ENCODE results near the gene GBP7. TPM values are rescaled to one million over a fixed set of nuclear protein-coding genes. Genes with fewer than 3 reads are reported as not detected.

Gene GBP7
- total RNA-seq, 2 experiments from 2014 or later: not detected

GRCh38 chr1:89142160-89142559 is 33.6 kb downstream of the GBP7 start:
- H3K9me3 ChIP-seq (ENCODE audit: low read length): no peaks in the 10 kb centered on the region
- ChIA-PET POLR2A (no interaction called here), CTCF (ENCODE audit: unreplicated experiment) (interaction anchor here (0.5 kb wide), 1 partner anchor 360 kb away, joined by 3 read pairs; no protein-coding TSS in a partner anchor)
- intact Hi-C loops (cut with micrococcal nuclease; ENCODE audit: unreplicated experiment): no loop called here
- no peak overlapping the region for H3K4me2 ChIP-seq (ENCODE audit: low read length)
- H2AFZ ChIP-seq (ENCODE audit: low read length): no peak overlapping the region
- H3K9me2 ChIP-seq (ENCODE audit: insufficient read depth, low read length): no peaks in the 10 kb centered on the region
- no peak overlapping the region for H3K27ac ChIP-seq (ENCODE audit: low read depth, low read length, poor library complexity, severe bottlenecking)
- H4K20me1 ChIP-seq (ENCODE audit: insufficient read depth, low read length): no peaks in the 10 kb centered on the region
- no peaks in the 10 kb centered on the region for H3K36me3 ChIP-seq (ENCODE audit: insufficient read depth, low read length)
- H3K79me2 ChIP-seq (ENCODE audit: insufficient read depth, low read depth, low read length): no peaks in the 10 kb centered on the region
- no peaks in the 10 kb centered on the region for H3K4me1 ChIP-seq (ENCODE audit: insufficient read depth, low read length, poor library complexity, severe bottlenecking)
- DNase-seq (ENCODE audit: low spot score): no peak
- no TSS peak for BruUV-seq (replicated peaks)
- no peak overlapping the region for H3K4me3 ChIP-seq (ENCODE audit: low read depth, low read length, poor library complexity, severe bottlenecking)
- TF ChIP-seq CTCF (conservative IDR thresholded peaks at IDR 0.05; ENCODE audit: low read length) (no peak), EZH2phosphoT487 (IDR thresholded peaks at IDR 0.05; ENCODE audit: borderline replicate concordance, low read depth, low read length) (no peak)

- H3K4me3 ChIP-seq (ENCODE audit: low read depth, low read length, poor library complexity, severe bottlenecking): no peak overlapping the region
- no peak overlapping the region for H2AFZ ChIP-seq (ENCODE audit: low read length)
- POLR2A ChIA-PET: interaction anchor here (0.7 to 1.1 kb wide), 3 partner anchors 12 to 91 kb away, joined by 3 to 5 read pairs (median 3); no protein-coding TSS in a partner anchor
- no peaks in the 10 kb centered on the region for H4K20me1 ChIP-seq (ENCODE audit: insufficient read depth, low read length)
- H3K79me2 ChIP-seq (ENCODE audit: insufficient read depth, low read depth, low read length): no peaks in the 10 kb centered on the region
- H3K36me3 ChIP-seq (ENCODE audit: insufficient read depth, low read length): no peaks in the 10 kb centered on the region
- no peak for DNase-seq (ENCODE audit: low spot score)
- no TSS peak for BruUV-seq (replicated peaks)
- no peak overlapping the region for H3K27ac ChIP-seq (ENCODE audit: low read depth, low read length, poor library complexity, severe bottlenecking)
- CTCF ChIA-PET (ENCODE audit: unreplicated experiment): no interaction called here
- H3K4me1 ChIP-seq (ENCODE audit: insufficient read depth, low read length, poor library complexity, severe bottlenecking): no peaks in the 10 kb centered on the region
- no peaks in the 10 kb centered on the region for H3K9me2 ChIP-seq (ENCODE audit: insufficient read depth, low read length)
- TF ChIP-seq EZH2phosphoT487 (IDR thresholded peaks at IDR 0.05; ENCODE audit: borderline replicate concordance, low read depth, low read length) (no peak), CTCF (conservative IDR thresholded peaks at IDR 0.05; ENCODE audit: low read length) (no peak)
- H3K9me3 ChIP-seq (ENCODE audit: low read length): no peaks in the 10 kb centered on the region
- intact Hi-C loops (cut with micrococcal nuclease; ENCODE audit: unreplicated experiment): no loop called here
- H3K4me2 ChIP-seq (ENCODE audit: low read length): no peak overlapping the region
Observed at GRCh38 chr1:89133747-89134146, 42.1 kb downstream of the GBP7 start.

- no peak overlapping the region for H3K4me2 ChIP-seq (ENCODE audit: low read length)
- ChIA-PET POLR2A (no interaction called here), CTCF (ENCODE audit: unreplicated experiment) (no interaction called here)
- no peaks in the 10 kb centered on the region for H3K9me2 ChIP-seq (ENCODE audit: insufficient read depth, low read length)
- intact Hi-C loops (cut with micrococcal nuclease; ENCODE audit: unreplicated experiment): no loop called here
- TF ChIP-seq EZH2phosphoT487 (IDR thresholded peaks at IDR 0.05; ENCODE audit: borderline replicate concordance, low read depth, low read length) (no peak), CTCF (conservative IDR thresholded peaks at IDR 0.05; ENCODE audit: low read length) (no peak)
- no peaks in the 10 kb centered on the region for H3K36me3 ChIP-seq (ENCODE audit: insufficient read depth, low read length)
- no peak overlapping the region for H3K4me3 ChIP-seq (ENCODE audit: low read depth, low read length, poor library complexity, severe bottlenecking)
- no peaks in the 10 kb centered on the region for H3K79me2 ChIP-seq (ENCODE audit: insufficient read depth, low read depth, low read length)
- no peaks in the 10 kb centered on the region for H3K4me1 ChIP-seq (ENCODE audit: insufficient read depth, low read length, poor library complexity, severe bottlenecking)
- H4K20me1 ChIP-seq (ENCODE audit: insufficient read depth, low read length): no peaks in the 10 kb centered on the region
- BruUV-seq (replicated peaks): no TSS peak
- no peaks in the 10 kb centered on the region for H3K9me3 ChIP-seq (ENCODE audit: low read length)
- DNase-seq (ENCODE audit: low spot score): no peak
- H3K27ac ChIP-seq (ENCODE audit: low read depth, low read length, poor library complexity, severe bottlenecking): no peak overlapping the region
- H2AFZ ChIP-seq (ENCODE audit: low read length): no peak overlapping the region
Observed at GRCh38 chr1:89130716-89131115, 45.1 kb downstream of the GBP7 start.

Data from OCI-LY7 (cell line).